Thyroid gland (tissue), 4 donors: ENCODE measurements around the gene ZNF423.

Source experiments
- POLR2A ChIP-seq, 2 donors: fragments of 450-650 bp; IDR thresholded peaks; one replicate each; pipeline ENCODE4 v1.6.1; 2017; ENCODE audit warnings: antibody characterized with exemption in 2 of 2, mild to moderate bottlenecking in 2 of 2, moderate library complexity in 1 of 2
- TF ChIP-seq, protein P1 (sequence below), 6 experiments: fragments of 200-600 bp in 3 of 6; fragments of 450-650 bp in 3 of 6; sonication (generic) in 3 of 6; IDR thresholded peaks; one replicate each; pipeline ENCODE4 v1.5.1; 2016 to 2019; ENCODE audit warnings: antibody characterized with exemption in 6 of 6, mild to moderate bottlenecking in 2 of 6, inconsistent platforms in 1 of 6, moderate library complexity in 1 of 6

- TF ChIP-seq, protein P1, sequence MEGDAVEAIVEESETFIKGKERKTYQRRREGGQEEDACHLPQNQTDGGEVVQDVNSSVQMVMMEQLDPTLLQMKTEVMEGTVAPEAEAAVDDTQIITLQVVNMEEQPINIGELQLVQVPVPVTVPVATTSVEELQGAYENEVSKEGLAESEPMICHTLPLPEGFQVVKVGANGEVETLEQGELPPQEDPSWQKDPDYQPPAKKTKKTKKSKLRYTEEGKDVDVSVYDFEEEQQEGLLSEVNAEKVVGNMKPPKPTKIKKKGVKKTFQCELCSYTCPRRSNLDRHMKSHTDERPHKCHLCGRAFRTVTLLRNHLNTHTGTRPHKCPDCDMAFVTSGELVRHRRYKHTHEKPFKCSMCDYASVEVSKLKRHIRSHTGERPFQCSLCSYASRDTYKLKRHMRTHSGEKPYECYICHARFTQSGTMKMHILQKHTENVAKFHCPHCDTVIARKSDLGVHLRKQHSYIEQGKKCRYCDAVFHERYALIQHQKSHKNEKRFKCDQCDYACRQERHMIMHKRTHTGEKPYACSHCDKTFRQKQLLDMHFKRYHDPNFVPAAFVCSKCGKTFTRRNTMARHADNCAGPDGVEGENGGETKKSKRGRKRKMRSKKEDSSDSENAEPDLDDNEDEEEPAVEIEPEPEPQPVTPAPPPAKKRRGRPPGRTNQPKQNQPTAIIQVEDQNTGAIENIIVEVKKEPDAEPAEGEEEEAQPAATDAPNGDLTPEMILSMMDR (IDR thresholded peaks at IDR 0.05): no peak
- no peak for TF ChIP-seq POLR2A (IDR thresholded peaks at IDR 0.05)
Observed at GRCh38 chr16:49482690-49483089, 373.2 kb downstream of the ZNF423 start.
